Gastrocnemius medialis (tissue), 4 donors: ENCODE results near the gene HDDC2. TPM values are rescaled to one million over a fixed set of nuclear protein-coding genes. Genes with fewer than 3 reads are reported as not detected.

Experiments used
- ATAC-seq, 2 donors: fragments of 150-250 bp; one replicate each; pipeline ENCODE4 v1.9.1; 2016
- DNase-seq, 2 donors: peaks; one replicate each; pipeline ENCODE4 v3.0.0-alpha.2; 2019
- H3K27ac ChIP-seq, 4 donors: fragments of 200-600 bp; sonication (generic); 1 replicate in 1 of 4; 2 replicates in 3 of 4; pipeline ENCODE4 v1.5.1; 2016 to 2018; ENCODE audit warnings: mild to moderate bottlenecking in 2 of 4, moderate library complexity in 1 of 4
- H3K27me3 ChIP-seq, 3 donors: fragments of 200-600 bp; sonication (generic) in 2 of 3; 1 replicate in 1 of 3; 2 replicates in 2 of 3; pipeline versions ENCODE4 v1.5.1 to v1.6.0; 2016 to 2019; ENCODE audit warnings: mild to moderate bottlenecking in 1 of 3, moderate library complexity in 1 of 3
- H3K36me3 ChIP-seq, 2 donors: fragments of 200-600 bp; sonication (generic) in 1 of 2; one replicate each; pipeline ENCODE4 v1.5.1; 2017 to 2018
- H3K4me1 ChIP-seq, 2 donors: fragments of 200-600 bp; sonication (generic) in 1 of 2; one replicate each; pipeline ENCODE4 v1.5.1; 2016 to 2017; ENCODE audit warnings: mild to moderate bottlenecking in 2 of 2
- H3K4me3 ChIP-seq, 4 donors: fragments of 200-600 bp; sonication (generic) in 3 of 4; 1 replicate in 1 of 4; 2 replicates in 3 of 4; pipeline ENCODE4 v1.5.1; 2016 to 2019; ENCODE audit warnings: mild to moderate bottlenecking in 2 of 4
- H3K9me3 ChIP-seq, 3 donors: fragments of 200-600 bp; sonication (generic) in 2 of 3; 1 replicate in 1 of 3; 2 replicates in 2 of 3; pipeline ENCODE4 v1.5.1; 2016 to 2019
- POLR2A ChIP-seq, 2 donors: fragments of 450-650 bp; IDR thresholded peaks; one replicate each; pipeline ENCODE4 v1.6.1; 2017; ENCODE audit warnings: antibody characterized with exemption in 2 of 2, mild to moderate bottlenecking in 2 of 2, moderate library complexity in 2 of 2
- in situ Hi-C, 4 donors: fragments of 200-750 bp; cut with MboI; loops; one replicate each; pipeline versions ENCODE4 v1.15.0 to v1.8.0; 2017; ENCODE audit warnings: low sequenced_read_pairs in 4 of 4
- intact Hi-C: fragments of 100-400 bp; cut with DNase I; formaldehyde crosslinking; loops from one replicate; pipeline ENCODE4 v1.15.1; 2023; ENCODE audit warnings: low total_unique reads
- total RNA-seq, 4 donors: library from RNA; depleted of rRNA; stranded (reverse); fragments of >200 nt; gene quantifications; one replicate each; pipeline versions ENCODE4 v1.1.0 to v1.2.3, GENCODE V29; 2016
- TF ChIP-seq, protein P1 (sequence below), 5 experiments: fragments of 450-650 bp in 3 of 5; fragments of 200-600 bp in 2 of 5; sonication (generic) in 2 of 5; IDR thresholded peaks in 4 of 5; conservative IDR thresholded peaks in 1 of 5; 1 replicate in 4 of 5; 2 replicates in 1 of 5; pipeline ENCODE4 v1.5.1; 2016 to 2019; ENCODE audit warnings: antibody characterized with exemption in 5 of 5, mild to moderate bottlenecking in 3 of 5, moderate library complexity in 3 of 5

Gene HDDC2
- total RNA-seq, 4 donors from 2014 or later: 54.9 to 88.3 (median 77.7) TPM

DNA sequence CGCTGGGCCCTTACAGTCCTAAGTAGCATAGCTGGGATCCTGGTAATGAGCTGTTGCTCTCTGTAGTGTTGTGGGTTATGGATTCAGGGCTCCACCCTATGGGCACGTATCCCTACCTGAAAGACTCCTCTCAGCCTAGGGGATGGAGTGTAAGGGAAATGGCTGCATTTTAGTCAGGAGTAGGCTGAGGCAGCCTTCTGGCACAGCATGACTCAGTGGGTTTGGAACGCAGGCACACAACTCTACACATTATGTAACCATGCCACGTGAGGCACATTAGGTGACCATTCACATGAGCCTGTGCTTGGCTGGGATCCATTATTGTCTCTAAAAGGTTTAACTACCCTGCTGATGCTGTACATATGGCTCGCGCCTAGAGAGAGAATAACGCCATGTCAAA lies 27.8 kb downstream of the HDDC2 start:
- no peaks in the 10 kb centered on the region for H3K9me3 ChIP-seq
- in situ Hi-C loops: loop anchor here in 1 of 4 donors (25.0 kb wide), 1 partner anchor 112 kb away; the partner anchor contains the start of gene TPD52L1
- H3K36me3 ChIP-seq: peaks cover 0 to 4% of the 10 kb centered on the region in 2 donors
- ATAC-seq (peak; percentile 31 to 67), DNase-seq (peak in 1 of 2 donors; percentile 29)
- intact Hi-C loops: no loop called here
- H3K27me3 ChIP-seq: no peaks in the 10 kb centered on the region
- H3K27ac ChIP-seq: peak overlapping the region in 3 of 4 donors; percentile 1 to 43 (median 24)
- TF ChIP-seq POLR2A (IDR thresholded peaks at IDR 0.05): no peak
- TF ChIP-seq, protein P1, sequence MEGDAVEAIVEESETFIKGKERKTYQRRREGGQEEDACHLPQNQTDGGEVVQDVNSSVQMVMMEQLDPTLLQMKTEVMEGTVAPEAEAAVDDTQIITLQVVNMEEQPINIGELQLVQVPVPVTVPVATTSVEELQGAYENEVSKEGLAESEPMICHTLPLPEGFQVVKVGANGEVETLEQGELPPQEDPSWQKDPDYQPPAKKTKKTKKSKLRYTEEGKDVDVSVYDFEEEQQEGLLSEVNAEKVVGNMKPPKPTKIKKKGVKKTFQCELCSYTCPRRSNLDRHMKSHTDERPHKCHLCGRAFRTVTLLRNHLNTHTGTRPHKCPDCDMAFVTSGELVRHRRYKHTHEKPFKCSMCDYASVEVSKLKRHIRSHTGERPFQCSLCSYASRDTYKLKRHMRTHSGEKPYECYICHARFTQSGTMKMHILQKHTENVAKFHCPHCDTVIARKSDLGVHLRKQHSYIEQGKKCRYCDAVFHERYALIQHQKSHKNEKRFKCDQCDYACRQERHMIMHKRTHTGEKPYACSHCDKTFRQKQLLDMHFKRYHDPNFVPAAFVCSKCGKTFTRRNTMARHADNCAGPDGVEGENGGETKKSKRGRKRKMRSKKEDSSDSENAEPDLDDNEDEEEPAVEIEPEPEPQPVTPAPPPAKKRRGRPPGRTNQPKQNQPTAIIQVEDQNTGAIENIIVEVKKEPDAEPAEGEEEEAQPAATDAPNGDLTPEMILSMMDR (IDR thresholded peaks at IDR 0.05 in 4 of 5, conservative IDR thresholded peaks at IDR 0.05 in 1 of 5): no peak
- no peak overlapping the region for H3K4me3 ChIP-seq
- H3K4me1 ChIP-seq: peaks cover 18 to 27% of the 10 kb centered on the region in 2 donors

DNA sequence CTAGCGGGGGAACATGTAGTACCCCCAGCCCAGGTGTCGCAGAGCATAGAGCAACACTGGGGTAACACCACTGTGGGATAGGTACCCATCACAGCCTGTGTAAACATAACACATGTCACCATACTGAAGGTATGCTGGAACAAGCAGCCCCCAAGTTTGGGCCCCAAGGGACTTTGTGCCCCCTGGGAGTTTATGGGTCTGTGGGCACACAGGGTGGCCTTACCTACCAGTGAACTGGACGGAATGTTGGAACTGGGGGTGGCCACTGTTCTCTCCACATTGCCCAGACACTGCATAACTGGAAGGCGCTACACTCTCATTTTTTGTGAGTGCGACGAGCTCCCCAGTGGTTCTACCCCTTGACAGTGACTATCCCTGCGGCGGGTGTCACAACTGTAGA lies 28.5 kb downstream of the HDDC2 start:
- in situ Hi-C loops: loop anchor here in 1 of 4 donors (25.0 kb wide), 1 partner anchor 111 kb away; the partner anchor contains the start of gene TPD52L1
- ATAC-seq: no peak
- intact Hi-C loops: no loop called here
- Histone ChIP-seq H3K36me3 (peaks cover 0 to 4% of the 10 kb centered on the region in 2 donors), H3K9me3 (no peaks in the 10 kb centered on the region), H3K27me3 (no peaks in the 10 kb centered on the region), H3K4me3 (no peak overlapping the region), H3K4me1 (peaks cover 11 to 20% of the 10 kb centered on the region in 2 donors), H3K27ac (no peak overlapping the region)
- no peak for DNase-seq
- TF ChIP-seq, protein P1 (IDR thresholded peaks at IDR 0.05 in 4 of 5, conservative IDR thresholded peaks at IDR 0.05 in 1 of 5): no peak
- no peak for TF ChIP-seq POLR2A (IDR thresholded peaks at IDR 0.05)

DNA sequence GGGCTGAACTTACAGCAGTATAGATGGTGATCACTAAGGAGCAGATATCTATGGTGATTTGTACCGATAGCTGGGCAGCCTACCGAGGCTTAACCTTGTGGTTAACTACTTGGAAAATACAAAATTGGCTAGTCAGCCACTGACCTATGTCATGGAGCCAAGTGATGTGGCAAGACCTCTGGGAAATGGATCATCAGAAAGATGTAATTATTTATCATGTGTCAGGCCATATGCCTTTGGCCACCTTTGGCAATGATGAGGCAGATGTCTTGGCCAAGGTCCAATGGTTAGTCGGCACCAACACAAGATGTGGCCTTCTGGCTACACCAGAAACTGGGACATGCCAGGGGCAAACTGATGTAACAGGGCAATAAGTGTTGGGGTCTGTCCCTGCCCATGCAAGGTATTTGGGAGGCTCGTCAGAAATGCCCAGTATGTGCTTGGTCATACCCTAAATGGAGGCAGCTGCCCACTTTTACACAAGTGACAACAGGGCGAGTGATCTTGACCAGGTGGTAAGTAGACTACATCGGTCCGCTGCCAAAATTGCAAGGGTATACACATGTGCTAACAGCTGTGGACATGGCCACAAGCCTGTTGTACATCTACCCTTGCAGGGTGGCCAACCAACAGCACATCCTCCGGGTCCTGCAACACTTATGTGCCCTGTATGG lies 30.1 kb downstream of the HDDC2 start:
- peaks cover 0 to 4% of the 10 kb centered on the region in 2 donors for H3K36me3 ChIP-seq
- no peak overlapping the region for H3K4me3 ChIP-seq
- H3K4me1 ChIP-seq: peaks cover 9 to 11% of the 10 kb centered on the region in 2 donors
- ATAC-seq (no peak), DNase-seq (no peak)
- no peaks in the 10 kb centered on the region for H3K27me3 ChIP-seq
- intact Hi-C loops (no loop called here), in situ Hi-C loops (loop anchor here in 1 of 4 donors (25.0 kb wide), 1 partner anchor 109 kb away; the partner anchor contains the start of gene TPD52L1)
- H3K9me3 ChIP-seq: no peaks in the 10 kb centered on the region
- no peak overlapping the region for H3K27ac ChIP-seq
- TF ChIP-seq, protein P1 (IDR thresholded peaks at IDR 0.05 in 4 of 5, conservative IDR thresholded peaks at IDR 0.05 in 1 of 5): no peak
- no peak for TF ChIP-seq POLR2A (IDR thresholded peaks at IDR 0.05)

DNA sequence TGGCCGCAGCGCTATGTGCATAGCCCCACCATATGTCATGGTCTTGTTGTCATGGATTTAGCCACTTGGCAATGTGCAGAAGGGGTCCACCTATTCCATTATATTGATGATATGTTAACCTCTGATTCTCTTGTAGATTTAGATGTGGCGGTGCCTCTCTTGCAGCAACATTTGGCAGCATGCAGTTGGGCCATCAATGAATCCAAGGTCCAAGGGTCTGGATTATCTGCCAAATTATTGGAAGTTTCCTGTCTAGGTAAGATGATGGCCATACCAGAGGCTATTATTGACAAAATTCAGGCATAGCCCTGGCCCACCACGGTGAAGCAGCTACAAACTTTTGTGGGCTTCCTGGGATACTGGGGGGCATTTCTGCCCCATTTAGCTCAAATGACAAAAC lies 31.4 kb downstream of the HDDC2 start:
- H3K4me1 ChIP-seq: peaks cover 5 to 6% of the 10 kb centered on the region in 2 donors
- DNase-seq (no peak), ATAC-seq (no peak)
- peaks cover 0 to 4% of the 10 kb centered on the region in 2 donors for H3K36me3 ChIP-seq
- no peaks in the 10 kb centered on the region for H3K9me3 ChIP-seq
- H3K27me3 ChIP-seq: no peaks in the 10 kb centered on the region
- in situ Hi-C loops: loop anchor here in 1 of 4 donors (25.0 kb wide), 1 partner anchor 108 kb away; the partner anchor contains the start of gene TPD52L1
- no peak overlapping the region for H3K27ac ChIP-seq
- TF ChIP-seq, protein P1 (IDR thresholded peaks at IDR 0.05 in 4 of 5, conservative IDR thresholded peaks at IDR 0.05 in 1 of 5): no peak
- TF ChIP-seq POLR2A (IDR thresholded peaks at IDR 0.05): no peak
- intact Hi-C loops: no loop called here
- no peak overlapping the region for H3K4me3 ChIP-seq
